ENCODE data around the gene EIPR1. TPM values are rescaled to one million over a fixed set of nuclear protein-coding genes. Genes with fewer than 3 reads are reported as not detected.

Gene EIPR1
- total RNA-seq, 2 donors from 2014 or later = 18.8 to 39.1 TPM

GRCh38 chr2:3266925-3267867 is 110.4 kb downstream of the EIPR1 start:
- intact Hi-C loops (cut with DNase I) = no loop called here
- Histone ChIP-seq H3K4me1 (no peaks in the 10 kb centered on the region), H3K36me3 (no peaks in the 10 kb centered on the region), H3K27ac (no peak overlapping the region), H3K27me3 (no peaks in the 10 kb centered on the region), H3K9ac (ENCODE audit: low read depth in 2 of 2, low read length in 2 of 2) (no peak overlapping the region), H3K9me3 (no peaks in the 10 kb centered on the region), H3K4me3 (no peak overlapping the region)
- no peak for DNase-seq
- TF ChIP-seq CTCF (IDR thresholded peaks at IDR 0.05) = no peak

- Histone ChIP-seq H3K4me3 (no peak overlapping the region), H3K9me3 (no peaks in the 10 kb centered on the region), H3K27ac (no peak overlapping the region), H3K9ac (ENCODE audit: low read depth in 2 of 2, low read length in 2 of 2) (no peak overlapping the region), H3K4me1 (no peaks in the 10 kb centered on the region), H3K36me3 (no peaks in the 10 kb centered on the region), H3K27me3 (no peaks in the 10 kb centered on the region)
- no peak for TF ChIP-seq CTCF (IDR thresholded peaks at IDR 0.05)
- no peak for DNase-seq
- intact Hi-C loops (cut with DNase I) = no loop called here
Observed at GRCh38 chr2:3265981-3266924, 111.4 kb downstream of the EIPR1 start.

GRCh38 chr2:3265471-3265870 is 112.1 kb downstream of the EIPR1 start:
- Histone ChIP-seq H3K27ac (no peak overlapping the region), H3K27me3 (no peaks in the 10 kb centered on the region), H3K9me3 (no peaks in the 10 kb centered on the region), H3K4me1 (no peaks in the 10 kb centered on the region), H3K4me3 (no peak overlapping the region), H3K36me3 (no peaks in the 10 kb centered on the region), H3K9ac (ENCODE audit: low read depth in 2 of 2, low read length in 2 of 2) (no peak overlapping the region)
- no peak for DNase-seq
- intact Hi-C loops (cut with DNase I) = no loop called here
- TF ChIP-seq CTCF (IDR thresholded peaks at IDR 0.05) = no peak

- no peak overlapping the region for H3K27ac ChIP-seq
- no peaks in the 10 kb centered on the region for H3K36me3 ChIP-seq
- H3K4me1 ChIP-seq = no peaks in the 10 kb centered on the region
- intact Hi-C loops (cut with DNase I) = no loop called here
- H3K4me3 ChIP-seq = no peak overlapping the region
- TF ChIP-seq CTCF (IDR thresholded peaks at IDR 0.05) = no peak
- no peaks in the 10 kb centered on the region for H3K27me3 ChIP-seq
- no peak for DNase-seq
- H3K9me3 ChIP-seq = no peaks in the 10 kb centered on the region
- no peak overlapping the region for H3K9ac ChIP-seq (ENCODE audit: low read depth in 2 of 2, low read length in 2 of 2)
Observed at GRCh38 chr2:3264010-3264744, 113.4 kb downstream of the EIPR1 start.

GRCh38 chr2:3263487-3263886 is 114.1 kb downstream of the EIPR1 start:
- intact Hi-C loops (cut with DNase I) = no loop called here
- no peaks in the 10 kb centered on the region for H3K27me3 ChIP-seq
- no peaks in the 10 kb centered on the region for H3K4me1 ChIP-seq
- no peaks in the 10 kb centered on the region for H3K36me3 ChIP-seq
- no peak overlapping the region for H3K4me3 ChIP-seq
- no peak overlapping the region for H3K27ac ChIP-seq
- H3K9me3 ChIP-seq = no peaks in the 10 kb centered on the region
- no peak for TF ChIP-seq CTCF (IDR thresholded peaks at IDR 0.05)
- no peak for DNase-seq
- H3K9ac ChIP-seq (ENCODE audit: low read depth in 2 of 2, low read length in 2 of 2) = no peak overlapping the region

All from colonic mucosa (tissue), 4 donors.